Left hindlimb (tissue), 1 donor: ENCODE data around the gene HOXB3.
"Not testable (repeated sequence)": the region's sequence is repeated elsewhere in the genome, so short reads cannot be mapped to it uniquely, and the experiment has no call there.

Experiments used
- DNase-seq: peaks from one replicate; pipeline ENCODE4 v3.0.0-alpha.2; 2018

The HOXB3 gene

DNA sequence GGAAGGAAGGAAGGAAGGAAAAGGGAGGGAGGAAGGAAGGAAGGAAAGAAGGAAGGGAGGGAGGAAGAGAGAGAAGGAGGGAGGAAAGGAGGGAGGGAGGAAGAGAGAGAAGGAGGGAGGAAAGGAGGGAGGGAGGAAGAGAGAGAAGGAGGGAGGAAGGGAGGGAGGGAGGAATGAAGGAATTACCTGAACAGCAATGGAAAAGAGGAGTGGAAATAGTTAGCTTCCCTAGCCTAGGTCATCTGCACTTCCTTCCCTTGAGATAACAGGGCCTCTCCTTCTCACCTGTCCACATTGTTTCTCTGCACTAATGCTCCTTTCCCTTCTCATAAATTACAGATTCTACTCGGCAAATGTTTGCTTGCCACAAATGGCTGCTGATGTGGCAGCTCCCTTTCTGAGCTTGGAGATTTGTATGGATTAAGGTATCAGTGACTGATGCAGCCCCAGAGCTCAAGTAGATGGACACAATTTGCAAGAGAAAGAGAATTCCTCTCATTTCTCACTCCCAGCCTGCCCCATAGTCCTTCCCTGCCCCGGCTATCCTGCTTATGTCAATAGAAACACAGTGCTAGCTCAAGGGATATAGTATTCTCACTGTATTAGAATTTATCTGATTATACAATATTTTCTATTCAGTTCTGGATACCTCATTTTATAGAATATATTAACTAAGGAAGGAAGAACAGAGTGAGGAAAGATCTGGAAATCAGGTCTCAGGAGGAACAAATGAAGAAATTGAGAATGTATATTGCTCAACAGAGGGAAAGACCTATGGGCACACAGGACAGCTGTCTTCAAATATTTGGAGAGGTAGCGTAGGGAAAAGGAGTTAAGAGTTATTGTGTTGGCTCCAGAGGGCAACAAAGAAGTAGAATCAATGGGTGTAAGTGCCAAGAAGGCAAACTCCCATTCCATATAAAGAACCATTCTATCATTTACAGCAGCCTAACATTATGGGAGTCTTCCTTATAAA, 73.8 kb downstream of the HOXB3 start:
- no peak for DNase-seq

- no peak for DNase-seq
Observed at GRCh38 chr17:48514477-48514876, 75.6 kb downstream of the HOXB3 start.

DNA sequence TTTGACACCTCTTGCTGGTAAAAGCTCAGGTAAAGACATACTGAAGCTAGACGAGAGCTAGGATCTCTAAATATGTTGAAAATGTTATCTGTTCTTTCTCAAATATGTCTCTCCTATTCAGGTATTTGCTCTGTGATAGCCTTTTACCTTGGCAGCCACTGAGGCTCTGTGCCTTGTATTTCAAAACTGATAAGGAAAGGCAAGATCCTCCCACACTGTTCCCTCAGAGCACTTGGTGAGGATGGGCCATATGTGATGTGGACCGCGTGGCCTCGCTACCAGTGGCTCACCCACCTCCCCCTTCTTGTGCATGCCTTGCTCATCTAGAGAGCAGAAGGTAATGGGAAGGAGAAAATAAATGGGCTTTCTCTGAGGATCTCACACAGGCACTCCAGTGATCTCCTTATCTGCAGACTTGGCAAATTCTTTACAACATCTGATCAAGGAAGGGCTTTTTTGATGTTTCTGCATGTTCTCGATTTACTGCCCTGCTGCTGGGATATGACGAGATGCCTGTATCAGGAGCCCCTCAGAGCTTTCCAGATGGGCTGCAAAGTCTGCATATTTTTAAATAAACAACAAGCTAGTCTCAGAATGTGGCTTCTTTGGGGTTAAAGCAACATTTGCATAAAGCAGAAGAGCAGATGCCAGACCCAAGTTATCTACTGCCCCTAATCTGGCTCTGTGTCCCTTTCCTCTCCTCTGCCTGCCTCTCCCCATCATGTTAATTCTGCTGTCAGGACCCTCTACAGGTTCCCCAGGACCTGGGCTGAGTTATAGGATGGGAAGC, 76.2 kb downstream of the HOXB3 start:
- no peak for DNase-seq

GRCh38 chr17:48513097-48513496, 76.9 kb downstream of the HOXB3 start:
- no peak for DNase-seq

DNA sequence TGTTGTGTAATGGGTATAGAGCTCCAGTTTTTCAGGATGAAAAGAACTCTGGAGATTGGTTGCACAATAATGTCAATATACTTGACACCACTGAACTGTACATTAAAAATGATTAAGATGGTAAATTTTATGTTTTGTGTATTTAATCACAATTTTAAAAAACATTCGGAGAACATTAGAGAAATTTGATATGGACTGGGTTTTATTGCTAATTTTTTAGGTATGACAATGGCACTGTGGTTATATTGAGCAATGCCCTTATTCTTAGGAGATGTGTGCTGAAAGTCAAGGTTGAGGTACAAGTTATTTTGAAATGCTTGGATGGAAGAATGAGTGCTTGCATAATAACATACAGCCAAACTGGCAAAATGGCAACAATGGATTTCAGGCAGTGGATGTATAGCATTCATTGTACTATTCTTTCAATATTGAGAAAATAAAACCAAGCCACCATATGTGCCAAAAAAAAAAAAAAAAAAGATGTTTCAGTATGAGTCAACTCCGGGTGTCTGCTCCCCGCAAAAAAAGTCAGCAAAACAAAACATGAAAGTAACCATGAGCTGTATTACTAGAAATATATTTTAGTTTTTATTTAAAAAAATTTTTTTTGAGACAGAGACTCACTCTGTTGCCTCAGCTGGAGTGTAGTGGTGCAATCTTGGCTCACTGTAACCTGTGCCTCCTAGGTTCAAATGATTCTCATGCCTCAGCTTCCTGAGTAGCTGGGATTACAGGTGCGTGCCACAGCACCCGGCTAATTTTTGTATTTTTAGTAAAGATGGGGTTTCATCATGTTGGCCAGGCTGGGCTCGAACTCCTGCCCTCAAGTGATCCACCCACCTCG, 79.1 kb downstream of the HOXB3 start:
- DNase-seq = no peak

DNA sequence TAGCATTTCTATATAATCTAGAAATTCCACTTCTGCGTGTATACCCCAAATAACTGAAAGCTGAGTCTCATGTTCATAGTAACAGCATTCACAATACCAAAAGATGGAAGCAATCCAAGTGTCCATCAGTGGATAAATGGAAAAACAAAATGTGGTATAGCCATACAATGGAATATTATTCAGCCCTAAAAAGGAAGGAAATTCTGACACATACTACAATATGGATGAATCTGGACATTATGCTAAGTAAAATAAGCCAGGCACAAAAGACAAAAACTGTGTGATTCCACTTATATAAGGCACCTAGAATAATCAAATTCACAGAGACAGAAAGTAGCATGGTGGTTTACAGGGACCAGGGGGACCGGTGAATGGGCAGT, 79.7 kb downstream of the HOXB3 start:
- no peak for DNase-seq

- DNase-seq = not testable (repeated sequence)
Observed at GRCh38 chr17:48509708-48510107, 80.3 kb downstream of the HOXB3 start.

- no peak for DNase-seq
Observed at GRCh38 chr17:48506246-48506645, 83.8 kb downstream of the HOXB3 start.

DNA sequence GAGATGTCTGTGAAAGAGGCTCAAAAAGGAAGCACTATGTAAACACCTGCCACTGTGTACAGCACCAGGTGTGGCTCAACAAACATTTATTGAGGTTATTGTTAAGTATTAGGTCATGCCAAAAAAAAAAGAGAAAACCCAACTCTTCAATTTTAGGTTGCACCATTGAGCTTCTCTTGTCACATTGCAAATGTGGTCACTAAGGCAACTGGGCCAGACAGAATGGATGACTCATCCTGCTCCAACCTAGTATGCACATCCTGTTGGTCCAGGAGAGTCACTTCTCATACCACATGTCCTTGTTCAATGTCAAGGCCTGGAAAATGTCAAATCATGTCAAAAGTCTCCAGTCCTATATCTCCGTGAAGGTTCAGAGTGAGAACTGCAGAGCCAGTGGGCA, 84.3 kb downstream of the HOXB3 start:
- no peak for DNase-seq

DNA sequence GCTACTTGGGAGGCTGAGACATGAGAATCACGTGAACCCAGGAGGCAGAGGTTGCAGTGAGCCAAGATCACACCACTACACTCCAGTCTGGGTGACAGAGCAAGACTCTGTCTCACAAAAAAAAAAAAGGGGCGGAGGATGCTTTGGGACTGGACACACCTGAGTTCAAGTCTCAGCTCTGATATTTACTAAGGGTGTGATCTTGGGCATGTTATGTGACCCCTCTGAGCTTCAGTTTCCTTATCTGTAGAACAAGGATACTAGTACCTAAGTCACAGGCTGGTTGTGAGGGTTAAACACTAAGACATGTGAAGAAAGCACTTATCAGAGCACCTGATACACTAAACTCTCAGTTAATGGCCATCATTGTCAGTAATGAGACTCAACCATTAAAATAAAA, 85.1 kb downstream of the HOXB3 start:
- no peak for DNase-seq

DNA sequence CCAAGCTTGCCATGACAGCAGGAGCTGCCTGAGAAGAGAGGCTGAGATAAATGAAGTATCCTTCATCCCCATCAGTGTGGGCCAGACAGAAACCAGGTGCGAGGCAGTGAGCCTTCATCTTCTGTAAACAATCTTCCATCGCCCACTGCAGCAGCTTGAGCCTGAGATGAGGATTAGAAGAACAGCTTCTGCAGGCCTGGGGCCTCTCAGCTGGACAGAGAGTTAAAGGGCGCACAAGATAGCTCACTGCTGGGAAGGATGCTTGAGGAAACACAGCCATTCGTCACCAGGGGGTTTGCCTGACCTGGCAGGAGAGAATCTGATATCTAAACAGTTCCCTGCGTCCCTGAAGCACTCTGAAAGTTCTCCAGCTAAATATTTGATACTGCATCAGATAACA, 86.3 kb downstream of the HOXB3 start:
- DNase-seq = no peak

- DNase-seq = no peak
Observed at GRCh38 chr17:48502901-48503300, 87.1 kb downstream of the HOXB3 start.

GRCh38 chr17:48502312-48502711, 87.7 kb downstream of the HOXB3 start:
- DNase-seq = no peak

- no peak for DNase-seq
Observed at GRCh38 chr17:48500435-48501426, 89.3 kb downstream of the HOXB3 start.

- DNase-seq = no peak
Observed at GRCh38 chr17:48499735-48500434, 90.2 kb downstream of the HOXB3 start.

DNA sequence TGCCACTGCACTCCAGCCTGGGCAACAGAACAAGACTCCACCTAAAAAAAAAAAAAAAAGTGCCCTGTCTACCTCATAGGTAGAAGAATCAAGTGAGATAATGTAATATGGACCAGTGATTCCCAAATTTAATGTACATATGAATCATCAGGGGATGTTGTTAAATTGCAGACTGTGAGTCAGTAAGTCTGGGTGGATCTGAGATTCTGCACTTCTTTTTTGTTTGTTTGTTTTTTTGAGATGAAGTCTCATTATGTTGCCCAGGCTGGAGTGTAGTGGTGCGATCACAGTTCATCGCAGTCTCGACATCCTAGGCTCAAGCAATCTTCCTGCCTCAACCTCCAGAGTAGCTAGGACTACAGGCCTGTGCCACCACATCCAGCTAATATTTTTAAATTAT, 90.8 kb downstream of the HOXB3 start:
- no peak for DNase-seq
